GM19193 (cell line): ENCODE measurements around the gene FAXC.

Experiments used
- POLR2A ChIP-seq: IDR thresholded peaks from 4 replicates; pipeline ENCODE4 v1.6.1; 2011; ENCODE audit not compliant: insufficient read depth, insufficient read length; ENCODE audit errors: extremely low read depth

Gene FAXC

GRCh38 chr6:99270030-99270429 is 79.4 kb downstream of the FAXC start:
- no peak for TF ChIP-seq POLR2A

GRCh38 chr6:99269207-99269606 is 80.3 kb downstream of the FAXC start:
- TF ChIP-seq POLR2A: no peak

- TF ChIP-seq POLR2A: no peak
Measured at GRCh38 chr6:99254616-99255550, 94.6 kb downstream of the FAXC start.

- TF ChIP-seq POLR2A: no peak
Measured at GRCh38 chr6:99253271-99253670, 96.2 kb downstream of the FAXC start.

GRCh38 chr6:99252421-99252820 is 97.1 kb downstream of the FAXC start:
- TF ChIP-seq POLR2A: no peak

- TF ChIP-seq POLR2A: no peak
Measured at GRCh38 chr6:99250476-99250875, 99.0 kb downstream of the FAXC start.

GRCh38 chr6:99246602-99247001 is 102.9 kb downstream of the FAXC start:
- TF ChIP-seq POLR2A: no peak

- TF ChIP-seq POLR2A: no peak
Measured at GRCh38 chr6:99241905-99242534, 107.5 kb downstream of the FAXC start.

GRCh38 chr6:99236010-99236409 is 113.5 kb downstream of the FAXC start:
- TF ChIP-seq POLR2A: no peak

GRCh38 chr6:99233219-99233618 is 116.3 kb downstream of the FAXC start:
- no peak for TF ChIP-seq POLR2A

GRCh38 chr6:99232056-99232455 is 117.4 kb downstream of the FAXC start:
- TF ChIP-seq POLR2A: no peak

- TF ChIP-seq POLR2A: no peak
Measured at GRCh38 chr6:99225172-99225571, 124.3 kb downstream of the FAXC start.
